HepG2 (cell line): ENCODE results near the gene ACADS. TPM values are rescaled to one million over a fixed set of nuclear protein-coding genes. Genes with fewer than 3 reads are reported as not detected.

ENCODE experiments used
- ATAC-seq: fragments of 200-7000 bp; cut with Tn5 transposase; 3 replicates; pipeline ENCODE4 v1.9.1; 2020; ENCODE audit warnings: mild to moderate bottlenecking, moderate library complexity
- BruUV-seq: library from RNA; stranded (reverse); fragments of 400-500 nt; replicated peaks from 2 replicates; lab custom pipeline; 2021; lab: Mats Ljungman, UMichigan
- CTCF ChIA-PET: fragments of 300-600 bp; formaldehyde crosslinking; extraction: SDS; loops from one replicate; lab custom pipeline; 2021; ENCODE audit warnings: low total read pairs, inconsistent platforms, low intra/inter-chr PET ratio; lab: Yijun Ruan, JAX
- POLR2A ChIA-PET: fragments of 350-600 bp; sonication (Branson Sonifier 250); formaldehyde crosslinking; loops from one replicate; lab custom pipeline; 2020; ENCODE audit warnings: antibody characterized with exemption, inconsistent platforms; lab: Yijun Ruan, JAX
- DNase-seq: peaks from one replicate; pipeline ENCODE4 v3.0.0-alpha.2; 2015; ENCODE audit warnings: low spot score
- FAIRE-seq: peaks from 3 replicates; lab custom pipeline; 2011; peaks lifted over from hg19 to GRCh38; lab: Jason Lieb, UNC
- H2AFZ ChIP-seq: one replicate; pipeline ENCODE4 v1.6.1; 2011; ENCODE audit warnings: low read length, inconsistent platforms
- H3K27ac ChIP-seq: fragments of 300-600 bp; 3 replicates; pipeline ENCODE4 v1.8.0; 2011; ENCODE audit warnings: mixed run types, mild to moderate bottlenecking, mixed read lengths, low read length, inconsistent platforms; ENCODE audit not compliant: insufficient read depth; ENCODE audit errors: extremely low read length
- H3K27me3 ChIP-seq, 2 experiments: fragments of 200-600 bp in 1 of 2; 2 replicates in 1 of 2; 3 replicates in 1 of 2; pipeline versions ENCODE4 v1.6.0 to v1.8.0; 2011; ENCODE audit warnings: low read length in 2 of 2, mild to moderate bottlenecking in 2 of 2, moderate library complexity in 2 of 2, inconsistent platforms in 1 of 2; ENCODE audit not compliant: insufficient read depth in 2 of 2, control insufficient read depth in 1 of 2
- H3K36me3 ChIP-seq, 2 experiments: fragments of 200-600 bp in 1 of 2; replicated peaks in 1 of 2; 2 replicates in 1 of 2; 3 replicates in 1 of 2; pipeline versions ENCODE4 v1.5.1 to v1.8.0; 2011; ENCODE audit warnings: low read length in 2 of 2, inconsistent platforms in 1 of 2; ENCODE audit not compliant: insufficient read depth in 2 of 2, control insufficient read depth in 1 of 2
- H3K4me1 ChIP-seq: 2 replicates; pipeline ENCODE4 v1.5.1; 2012; ENCODE audit warnings: low read length, inconsistent platforms; ENCODE audit not compliant: insufficient read depth
- H3K4me2 ChIP-seq: 2 replicates; pipeline ENCODE4 v1.6.0; 2011; ENCODE audit warnings: low read depth, low read length, inconsistent platforms
- H3K4me3 ChIP-seq, 3 experiments: fragments of 200-600 bp in 1 of 3; sonication (generic), shearing (Covaris generic) in 1 of 3; replicated peaks in 1 of 3; 2 replicates each; pipeline ENCODE4 v1.5.1; 2011 to 2016; ENCODE audit warnings: low read length in 3 of 3, inconsistent platforms in 2 of 3, low read depth in 2 of 3, mild to moderate bottlenecking in 2 of 3, control low read depth in 1 of 3, mixed read lengths in 1 of 3; ENCODE audit not compliant: insufficient read depth in 1 of 3
- H3K79me2 ChIP-seq: one replicate; pipeline ENCODE4 v1.6.1; 2011; ENCODE audit warnings: low read length, inconsistent platforms; ENCODE audit not compliant: insufficient read depth
- H3K9ac ChIP-seq: 2 replicates; pipeline ENCODE4 v1.6.0; 2011; ENCODE audit warnings: mild to moderate bottlenecking, low read depth, low read length, inconsistent platforms; ENCODE audit not compliant: insufficient read depth
- H3K9me3 ChIP-seq: 2 replicates; pipeline ENCODE4 v1.5.1; 2012; ENCODE audit warnings: mild to moderate bottlenecking, low read length
- H4K20me1 ChIP-seq: 2 replicates; pipeline ENCODE4 v1.6.0; 2011; ENCODE audit warnings: inconsistent platforms, mild to moderate bottlenecking, low read length, moderate library complexity; ENCODE audit not compliant: insufficient read depth
- ATRX ChIP-seq: sonication (generic); formaldehyde crosslinking; IDR thresholded peaks from 2 replicates; pipeline ENCODE4 v1.4.0; 2020; ENCODE audit warnings: missing genetic modification reagents, borderline replicate concordance
- STAG1 ChIP-seq: sonication (generic); formaldehyde crosslinking; IDR thresholded peaks from 2 replicates; pipeline ENCODE4 v1.4.0; 2020; ENCODE audit warnings: missing genetic modification reagents
- ZNF121 ChIP-seq: sonication (generic); formaldehyde crosslinking; IDR thresholded peaks from 2 replicates; pipeline ENCODE4 v1.5.0; 2020; ENCODE audit warnings: mild to moderate bottlenecking, missing genetic modification reagents
- WGBS: methylation state at CpG from one replicate; pipeline ENCODE4 v1.1.6; 2017; ENCODE audit warnings: low lambda C conversion rate; 5-methylcytosine and 5-hydroxymethylcytosine counted together
- in situ Hi-C: cut with HindIII; loops from 2 replicates; pipeline ENCODE4 v1.10.0; 2017; ENCODE audit warnings: low pct_unique_long_range_greater_than_20kb; ENCODE audit not compliant: extremely low pct_ligation_motif_present
- intact Hi-C: fragments of 100-400 bp; cut with micrococcal nuclease; formaldehyde crosslinking; loops from one replicate; pipeline ENCODE4 v1.10.0; 2022; ENCODE audit not compliant: unreplicated experiment
- polyA plus RNA-seq, 8 experiments: library from polyadenylated mRNA; depleted of rRNA in 3 of 8; stranded (reverse) in 7 of 8; unstranded in 1 of 8; fragments of >200 nt; fragmentation: Illumina TruSeq in 4 of 8; extraction: Trizol in 4 of 8; gene quantifications; 2 replicates each; pipeline versions ENCODE4 v1.2.1 to v1.2.3, GENCODE V29; 2011 to 2016; ENCODE audit warnings: low read depth in 4 of 8, missing spikeins in 1 of 8, mixed read lengths in 1 of 8; ENCODE audit not compliant: insufficient read depth in 1 of 8
- total RNA-seq, 5 experiments: library from RNA; depleted of rRNA; stranded (reverse); fragments of >200 nt; fragmentation: Illumina TruSeq; extraction: Trizol; gene quantifications; 2 replicates each; pipeline ENCODE4 v1.2.3, GENCODE V29; 2016; ENCODE audit warnings: low read depth in 1 of 5
- TF ChIP-seq, protein P1 (sequence below): sonication (generic); formaldehyde crosslinking; IDR thresholded peaks from 2 replicates; pipeline ENCODE4 v1.5.0; 2020; ENCODE audit warnings: mild to moderate bottlenecking, missing genetic modification reagents
- TF ChIP-seq, protein P2 (sequence below): sonication (generic); formaldehyde crosslinking; IDR thresholded peaks from 2 replicates; pipeline ENCODE4 v1.9.0; 2021; ENCODE audit warnings: missing genetic modification reagents, mild to moderate bottlenecking, borderline replicate concordance
- TF ChIP-seq, protein P3 (sequence below): sonication (generic); formaldehyde crosslinking; IDR thresholded peaks from 2 replicates; pipeline ENCODE4 v1.5.0; 2020; ENCODE audit warnings: mild to moderate bottlenecking, missing genetic modification reagents, moderate library complexity

Gene ACADS
- total and polyA plus RNA-seq, 2 of the 13 experiments (the other 11 are each of a cell fraction or from before 2014, with no cell fraction given), result 17.4 to 27.7 TPM

DNA sequence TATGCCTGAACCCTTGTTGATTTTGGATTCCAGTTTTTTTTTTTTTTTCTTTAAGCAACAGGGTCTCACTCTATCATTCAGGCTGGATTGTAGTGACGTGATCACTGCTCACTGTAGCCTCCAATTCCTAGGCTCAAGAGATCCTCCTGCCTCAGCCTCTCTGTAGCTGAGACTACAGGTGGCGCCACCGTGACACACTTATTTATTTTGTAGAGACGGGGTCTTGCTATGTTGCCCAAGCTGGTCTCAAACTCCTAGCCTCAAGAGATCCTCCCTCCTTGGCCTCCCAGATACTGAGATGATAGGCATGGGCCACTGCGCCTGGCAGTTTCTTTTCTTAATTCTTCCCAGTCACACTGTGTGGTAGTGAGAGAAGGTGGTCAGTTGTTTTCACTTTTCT, 25.2 kb downstream of the ACADS start:
- Histone ChIP-seq H3K27me3 (no peaks in the 10 kb centered on the region), H3K79me2 (no peaks in the 10 kb centered on the region), H3K27ac (no peak overlapping the region), H3K4me3 (no peak overlapping the region), H3K36me3 (no peaks in the 10 kb centered on the region), H3K4me2 (no peak overlapping the region), H4K20me1 (no peaks in the 10 kb centered on the region), H3K4me1 (peaks cover 14% of the 10 kb centered on the region), H2AFZ (no peak overlapping the region), H3K9me3 (peaks cover 7% of the 10 kb centered on the region; the same call in 1 of the 2 replicates), H3K9ac (no peak overlapping the region)
- CTCF ChIA-PET, result no interaction called here
- FAIRE-seq (no peak), DNase-seq (no peak), ATAC-seq (no peak)
- 64% methylated on average over 5 of the region's 5 CpGs for WGBS
- TF ChIP-seq, protein P1, sequence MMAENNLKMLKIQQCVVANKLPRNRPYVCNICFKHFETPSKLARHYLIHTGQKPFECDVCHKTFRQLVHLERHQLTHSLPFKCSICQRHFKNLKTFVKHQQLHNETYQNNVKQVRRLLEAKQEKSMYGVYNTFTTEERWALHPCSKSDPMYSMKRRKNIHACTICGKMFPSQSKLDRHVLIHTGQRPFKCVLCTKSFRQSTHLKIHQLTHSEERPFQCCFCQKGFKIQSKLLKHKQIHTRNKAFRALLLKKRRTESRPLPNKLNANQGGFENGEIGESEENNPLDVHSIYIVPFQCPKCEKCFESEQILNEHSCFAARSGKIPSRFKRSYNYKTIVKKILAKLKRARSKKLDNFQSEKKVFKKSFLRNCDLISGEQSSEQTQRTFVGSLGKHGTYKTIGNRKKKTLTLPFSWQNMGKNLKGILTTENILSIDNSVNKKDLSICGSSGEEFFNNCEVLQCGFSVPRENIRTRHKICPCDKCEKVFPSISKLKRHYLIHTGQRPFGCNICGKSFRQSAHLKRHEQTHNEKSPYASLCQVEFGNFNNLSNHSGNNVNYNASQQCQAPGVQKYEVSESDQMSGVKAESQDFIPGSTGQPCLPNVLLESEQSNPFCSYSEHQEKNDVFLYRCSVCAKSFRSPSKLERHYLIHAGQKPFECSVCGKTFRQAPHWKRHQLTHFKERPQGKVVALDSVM (CRISPR knock-in tag), result peak; percentile 92
- TF ChIP-seq ZNF121 (CRISPR knock-in tag) (peak; percentile 92), ATRX (CRISPR knock-in tag) (no peak), STAG1 (CRISPR knock-in tag) (peak; percentile 20; the same call in 1 of the 2 replicates)
- TF ChIP-seq, protein P2, sequence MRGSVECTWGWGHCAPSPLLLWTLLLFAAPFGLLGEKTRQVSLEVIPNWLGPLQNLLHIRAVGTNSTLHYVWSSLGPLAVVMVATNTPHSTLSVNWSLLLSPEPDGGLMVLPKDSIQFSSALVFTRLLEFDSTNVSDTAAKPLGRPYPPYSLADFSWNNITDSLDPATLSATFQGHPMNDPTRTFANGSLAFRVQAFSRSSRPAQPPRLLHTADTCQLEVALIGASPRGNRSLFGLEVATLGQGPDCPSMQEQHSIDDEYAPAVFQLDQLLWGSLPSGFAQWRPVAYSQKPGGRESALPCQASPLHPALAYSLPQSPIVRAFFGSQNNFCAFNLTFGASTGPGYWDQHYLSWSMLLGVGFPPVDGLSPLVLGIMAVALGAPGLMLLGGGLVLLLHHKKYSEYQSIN (CRISPR knock-in tag), result no peak
- TF ChIP-seq, protein P3, sequence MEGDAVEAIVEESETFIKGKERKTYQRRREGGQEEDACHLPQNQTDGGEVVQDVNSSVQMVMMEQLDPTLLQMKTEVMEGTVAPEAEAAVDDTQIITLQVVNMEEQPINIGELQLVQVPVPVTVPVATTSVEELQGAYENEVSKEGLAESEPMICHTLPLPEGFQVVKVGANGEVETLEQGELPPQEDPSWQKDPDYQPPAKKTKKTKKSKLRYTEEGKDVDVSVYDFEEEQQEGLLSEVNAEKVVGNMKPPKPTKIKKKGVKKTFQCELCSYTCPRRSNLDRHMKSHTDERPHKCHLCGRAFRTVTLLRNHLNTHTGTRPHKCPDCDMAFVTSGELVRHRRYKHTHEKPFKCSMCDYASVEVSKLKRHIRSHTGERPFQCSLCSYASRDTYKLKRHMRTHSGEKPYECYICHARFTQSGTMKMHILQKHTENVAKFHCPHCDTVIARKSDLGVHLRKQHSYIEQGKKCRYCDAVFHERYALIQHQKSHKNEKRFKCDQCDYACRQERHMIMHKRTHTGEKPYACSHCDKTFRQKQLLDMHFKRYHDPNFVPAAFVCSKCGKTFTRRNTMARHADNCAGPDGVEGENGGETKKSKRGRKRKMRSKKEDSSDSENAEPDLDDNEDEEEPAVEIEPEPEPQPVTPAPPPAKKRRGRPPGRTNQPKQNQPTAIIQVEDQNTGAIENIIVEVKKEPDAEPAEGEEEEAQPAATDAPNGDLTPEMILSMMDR (CRISPR knock-in tag), result peak; percentile 24
- POLR2A ChIA-PET, result no interaction called here
- BruUV-seq, result no TSS peak
- in situ Hi-C loops (no loop called here), intact Hi-C loops (no loop called here)
